Measurements from ENCODE around the gene GNE. TPM values are rescaled to one million over a fixed set of nuclear protein-coding genes. Genes with fewer than 3 reads are reported as not detected.
"Not testable (repeated sequence)": the region's sequence is repeated elsewhere in the genome, so short reads cannot be mapped to it uniquely, and the experiment has no call there.

GNE gene, protein sequence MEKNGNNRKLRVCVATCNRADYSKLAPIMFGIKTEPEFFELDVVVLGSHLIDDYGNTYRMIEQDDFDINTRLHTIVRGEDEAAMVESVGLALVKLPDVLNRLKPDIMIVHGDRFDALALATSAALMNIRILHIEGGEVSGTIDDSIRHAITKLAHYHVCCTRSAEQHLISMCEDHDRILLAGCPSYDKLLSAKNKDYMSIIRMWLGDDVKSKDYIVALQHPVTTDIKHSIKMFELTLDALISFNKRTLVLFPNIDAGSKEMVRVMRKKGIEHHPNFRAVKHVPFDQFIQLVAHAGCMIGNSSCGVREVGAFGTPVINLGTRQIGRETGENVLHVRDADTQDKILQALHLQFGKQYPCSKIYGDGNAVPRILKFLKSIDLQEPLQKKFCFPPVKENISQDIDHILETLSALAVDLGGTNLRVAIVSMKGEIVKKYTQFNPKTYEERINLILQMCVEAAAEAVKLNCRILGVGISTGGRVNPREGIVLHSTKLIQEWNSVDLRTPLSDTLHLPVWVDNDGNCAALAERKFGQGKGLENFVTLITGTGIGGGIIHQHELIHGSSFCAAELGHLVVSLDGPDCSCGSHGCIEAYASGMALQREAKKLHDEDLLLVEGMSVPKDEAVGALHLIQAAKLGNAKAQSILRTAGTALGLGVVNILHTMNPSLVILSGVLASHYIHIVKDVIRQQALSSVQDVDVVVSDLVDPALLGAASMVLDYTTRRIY
- total RNA-seq, result 10 to 100 TPM; 25.3 to 35.6 (median 29.9) TPM

DNA sequence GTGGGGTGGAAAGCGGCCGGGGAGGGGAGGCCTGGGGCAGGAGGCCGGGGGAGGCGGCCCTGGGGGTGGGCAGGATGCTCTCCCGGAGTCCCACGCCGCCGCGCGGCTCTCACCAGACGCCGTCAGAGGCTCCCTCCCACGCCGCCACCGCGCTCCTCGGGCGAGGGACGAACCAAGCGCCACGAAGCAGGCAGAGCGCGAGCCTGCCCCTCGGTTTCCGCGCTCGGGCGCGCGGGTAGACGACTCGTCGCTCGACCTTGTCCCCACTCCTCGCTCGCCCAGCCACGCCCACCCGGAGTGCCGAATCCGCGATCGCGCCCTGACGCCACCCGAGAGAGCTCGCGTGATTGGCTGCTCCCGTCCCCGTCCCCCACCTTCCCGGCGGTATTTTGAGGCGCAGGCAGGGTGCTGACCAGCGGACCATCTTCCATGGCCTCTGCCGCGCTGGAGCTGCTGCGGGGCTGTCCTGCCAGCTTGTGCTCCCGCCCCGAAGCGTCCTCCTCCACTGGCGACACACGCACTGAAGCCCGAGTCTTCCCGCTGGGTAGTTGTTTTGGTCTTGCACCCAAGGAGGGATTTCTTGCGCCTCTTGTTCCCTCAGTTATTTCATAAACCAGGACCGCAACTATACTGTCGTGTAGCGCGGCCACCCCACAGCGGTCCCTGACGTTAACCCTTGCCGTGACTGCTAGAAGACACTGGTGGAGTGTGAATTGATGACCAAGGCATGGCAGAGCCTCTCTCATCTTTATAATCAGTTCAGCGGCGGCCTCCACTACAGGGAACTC is at the start of gene GNE:
Gene GNE, minus strand, starts transcription at position 241 of the 788 bp plus-strand sequence. CDS start 9,093 bp downstream, outside the sequence.
- WGBS, result 1% methylated on average over 36 of the region's 73 CpGs
- Histone ChIP-seq H3K4me3 (peak within 1 kb of the TSS; percentile 80 to 97 (median 89)), H3K36me3 (peaks cover 0 to 3% (median 0%) of the 10 kb centered on the region in 4 donors), H3K27ac (replicated peaks in 1 of 4) (peak within 1 kb of the TSS; percentile 97 to 100 (median 98)), H3K27me3 (no peaks in the 10 kb centered on the region), H3K4me1 (peaks cover 12 to 34% (median 23%) of the 10 kb centered on the region in 4 donors), H3K9me3 (no peaks in the 10 kb centered on the region)
- intact Hi-C loops (cut with DNase I), result loop anchor here (10.0 kb wide), 1 partner anchor 64 kb away; the partner anchor contains the start of gene CLTA
- peak; percentile 99 for DNase-seq (ENCODE audit: extremely low spot score)
- TF ChIP-seq EP300 (IDR thresholded peaks at IDR 0.05) (peak; percentile 13), POLR2AphosphoS5 (IDR thresholded peaks at IDR 0.05) (peak; percentile 93 to 97), POLR2A (IDR thresholded peaks at IDR 0.05; ENCODE audit: low read depth) (peak; percentile 82)
- TF ChIP-seq, protein P1, sequence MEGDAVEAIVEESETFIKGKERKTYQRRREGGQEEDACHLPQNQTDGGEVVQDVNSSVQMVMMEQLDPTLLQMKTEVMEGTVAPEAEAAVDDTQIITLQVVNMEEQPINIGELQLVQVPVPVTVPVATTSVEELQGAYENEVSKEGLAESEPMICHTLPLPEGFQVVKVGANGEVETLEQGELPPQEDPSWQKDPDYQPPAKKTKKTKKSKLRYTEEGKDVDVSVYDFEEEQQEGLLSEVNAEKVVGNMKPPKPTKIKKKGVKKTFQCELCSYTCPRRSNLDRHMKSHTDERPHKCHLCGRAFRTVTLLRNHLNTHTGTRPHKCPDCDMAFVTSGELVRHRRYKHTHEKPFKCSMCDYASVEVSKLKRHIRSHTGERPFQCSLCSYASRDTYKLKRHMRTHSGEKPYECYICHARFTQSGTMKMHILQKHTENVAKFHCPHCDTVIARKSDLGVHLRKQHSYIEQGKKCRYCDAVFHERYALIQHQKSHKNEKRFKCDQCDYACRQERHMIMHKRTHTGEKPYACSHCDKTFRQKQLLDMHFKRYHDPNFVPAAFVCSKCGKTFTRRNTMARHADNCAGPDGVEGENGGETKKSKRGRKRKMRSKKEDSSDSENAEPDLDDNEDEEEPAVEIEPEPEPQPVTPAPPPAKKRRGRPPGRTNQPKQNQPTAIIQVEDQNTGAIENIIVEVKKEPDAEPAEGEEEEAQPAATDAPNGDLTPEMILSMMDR (IDR thresholded peaks at IDR 0.05), result no peak

DNA sequence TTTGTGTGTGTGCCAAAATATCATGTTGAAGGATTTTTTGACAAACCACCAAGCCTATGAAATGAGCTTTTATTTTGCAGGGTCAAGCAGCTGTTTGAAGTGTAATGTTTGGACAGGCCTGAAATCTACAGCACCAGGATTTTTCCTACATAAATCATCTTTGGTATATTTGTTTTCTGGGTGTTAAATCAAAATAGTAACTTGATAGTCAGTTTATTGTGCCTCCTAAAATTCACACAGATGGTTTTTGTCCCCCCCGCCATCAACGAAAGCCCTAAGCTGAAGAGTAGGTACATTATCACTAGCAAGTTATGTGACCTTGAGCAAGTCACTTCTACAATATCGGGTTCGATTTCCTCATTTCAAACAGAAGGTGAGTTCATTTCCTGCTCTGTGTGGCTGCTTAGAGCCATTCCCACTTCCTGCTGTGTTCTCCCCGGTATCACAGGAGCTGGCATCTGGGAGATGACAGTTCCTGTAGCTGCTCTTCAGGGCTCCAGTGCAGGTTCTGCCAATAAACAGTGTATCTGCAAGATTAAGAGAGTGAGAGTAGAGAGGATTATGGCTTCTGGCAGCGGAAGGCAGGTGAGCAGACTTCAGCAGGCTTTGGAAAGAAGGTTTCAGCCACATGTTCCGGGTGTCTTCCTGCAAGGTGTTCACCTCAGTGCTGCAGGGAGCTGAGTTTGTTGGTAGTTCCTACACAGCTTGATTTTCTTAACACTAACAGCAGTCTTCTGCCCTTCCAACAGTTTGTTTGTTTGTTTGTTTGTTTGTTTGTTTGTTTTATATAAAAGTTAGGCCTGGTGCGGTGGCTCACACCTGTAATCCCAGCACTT is 48.4 kb upstream of the GNE start:
- Histone ChIP-seq H3K27me3 (no peaks in the 10 kb centered on the region), H3K4me1 (no peaks in the 10 kb centered on the region), H3K36me3 (no peaks in the 10 kb centered on the region), H3K9me3 (no peaks in the 10 kb centered on the region), H3K4me3 (no peak overlapping the region), H3K27ac (replicated peaks in 1 of 4) (no peak overlapping the region)
- intact Hi-C loops (cut with DNase I), result no loop called here
- TF ChIP-seq POLR2AphosphoS5 (IDR thresholded peaks at IDR 0.05) (no peak), EP300 (IDR thresholded peaks at IDR 0.05) (no peak), POLR2A (IDR thresholded peaks at IDR 0.05; ENCODE audit: low read depth) (no peak)
- TF ChIP-seq, protein P1 (IDR thresholded peaks at IDR 0.05), result no peak
- WGBS, result 57% methylated on average over 8 of the region's 8 CpGs
- DNase-seq (ENCODE audit: extremely low spot score), result no peak

DNA sequence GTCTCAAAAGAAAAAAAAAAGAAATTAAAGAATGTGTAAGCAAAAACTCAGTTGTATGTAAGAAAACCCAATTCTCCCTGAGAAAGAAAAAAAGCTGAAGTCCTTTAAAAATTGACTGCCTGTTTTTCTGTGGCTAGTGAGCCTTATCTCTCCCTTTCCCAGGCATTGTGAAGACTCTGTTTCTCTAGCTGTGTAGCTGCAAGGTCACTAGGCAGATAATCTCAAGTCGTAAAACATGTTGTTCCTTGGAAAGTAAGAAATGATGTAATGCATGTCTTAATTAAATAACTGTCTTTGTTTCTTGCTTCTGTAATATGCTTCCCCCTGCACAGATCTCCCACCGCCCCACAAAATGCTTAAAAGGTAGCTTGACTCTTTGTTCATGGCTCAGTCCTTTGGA is 46.1 kb upstream of the GNE start:
- H3K4me3 ChIP-seq; H3K9me3 ChIP-seq; H3K27me3 ChIP-seq; intact Hi-C loops (cut with DNase I); H3K36me3 ChIP-seq; DNase-seq (ENCODE audit: extremely low spot score); H3K4me1 ChIP-seq; H3K27ac ChIP-seq (replicated peaks in 1 of 4): not testable (repeated sequence)
- 88% methylated on average over 2 of the region's 2 CpGs for WGBS

DNA sequence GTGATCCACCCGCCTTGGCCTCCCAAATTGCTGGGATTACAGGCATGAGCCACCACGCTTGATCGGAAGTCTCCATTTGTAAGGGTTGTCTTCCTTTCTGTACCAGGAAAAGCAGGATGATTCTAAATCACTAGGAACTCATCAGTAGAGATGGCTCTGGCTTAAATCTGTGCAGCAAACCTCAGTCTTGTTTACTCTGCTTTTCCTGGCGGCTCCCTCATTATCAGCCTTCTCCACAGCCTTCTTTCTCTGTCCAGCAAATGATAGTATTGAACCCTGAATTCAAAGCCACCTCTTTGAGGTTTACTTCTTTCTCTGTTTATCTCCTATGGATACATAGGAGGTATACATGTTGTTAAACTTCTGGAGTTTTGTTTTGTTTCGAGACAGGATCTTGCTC is 43.0 kb upstream of the GNE start:
- 90% methylated on average over 5 of the region's 5 CpGs for WGBS
- Histone ChIP-seq H3K36me3 (no peaks in the 10 kb centered on the region), H3K27ac (replicated peaks in 1 of 4) (no peak overlapping the region), H3K9me3 (no peaks in the 10 kb centered on the region), H3K4me3 (no peak overlapping the region), H3K4me1 (peaks cover 0 to 3% (median 0%) of the 10 kb centered on the region in 4 donors), H3K27me3 (no peaks in the 10 kb centered on the region)
- intact Hi-C loops (cut with DNase I), result no loop called here
- no peak for DNase-seq (ENCODE audit: extremely low spot score)
- TF ChIP-seq POLR2A (IDR thresholded peaks at IDR 0.05; ENCODE audit: low read depth) (no peak), POLR2AphosphoS5 (IDR thresholded peaks at IDR 0.05) (no peak), EP300 (IDR thresholded peaks at IDR 0.05) (no peak)
- TF ChIP-seq, protein P1 (IDR thresholded peaks at IDR 0.05), result no peak

All from esophagus muscularis mucosa (tissue), 4 donors.